OCI-LY7 (cell line): ENCODE data around the gene NEDD8.

Experiments
- EZH2phosphoT487 ChIP-seq: fragments of 200-600 bp; sonication (generic); IDR thresholded peaks from 2 replicates; pipeline ENCODE4 v1.6.1; 2018; ENCODE audit warnings: low read depth, borderline replicate concordance, mild to moderate bottlenecking, mixed run types, antibody characterized with exemption, low read length, moderate library complexity, mixed read lengths
- TF ChIP-seq, protein P1 (sequence below): fragments of 200-600 bp; sonication (generic); conservative IDR thresholded peaks from 2 replicates; pipeline ENCODE4 v1.5.1; 2014; ENCODE audit warnings: mild to moderate bottlenecking, antibody characterized with exemption, low read length, moderate library complexity, mixed read lengths

DNA sequence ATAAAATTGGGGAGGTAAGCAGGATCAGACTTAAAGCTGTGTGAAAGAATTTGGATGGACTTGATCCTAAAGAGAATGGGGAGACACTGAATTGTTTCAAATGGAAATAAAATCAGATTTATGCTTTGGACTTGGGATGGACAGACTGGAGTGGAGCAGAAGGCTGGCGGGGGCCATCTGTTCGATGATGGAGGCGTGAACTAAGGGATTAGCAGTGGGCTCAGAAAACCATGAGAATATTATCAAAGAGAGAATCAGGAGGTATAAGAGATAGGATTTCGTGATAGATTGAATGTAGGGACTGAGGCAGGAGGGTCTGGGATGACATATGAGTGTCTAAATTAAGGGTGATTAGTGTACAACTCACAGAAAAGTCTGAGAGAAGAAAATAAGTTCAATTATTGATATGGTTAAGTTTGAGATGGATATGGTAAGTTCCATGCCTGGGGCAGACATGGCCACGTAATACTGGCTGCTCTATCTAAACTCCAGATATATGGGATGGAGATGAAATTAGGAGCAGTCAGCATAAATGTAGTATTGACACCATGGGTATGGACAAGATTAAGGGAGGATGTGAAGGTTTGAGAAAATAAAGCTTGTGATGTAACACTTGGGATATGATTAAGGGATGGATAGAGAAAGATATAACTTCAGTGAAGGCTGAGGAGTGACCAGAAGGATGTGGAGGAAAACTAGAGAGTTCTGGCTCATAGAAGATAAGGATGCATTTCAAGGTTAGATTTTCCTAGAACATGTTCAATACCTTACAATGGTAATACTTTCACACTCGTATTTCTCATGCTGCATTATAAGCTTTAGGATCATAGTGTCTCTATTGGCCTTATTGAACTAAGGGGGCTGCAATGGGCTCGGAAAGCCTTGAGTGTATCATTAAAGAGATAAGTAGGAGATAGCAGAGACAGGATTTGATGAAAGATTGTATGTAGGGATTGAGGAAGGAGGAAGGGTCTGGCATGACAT is 27.7 kb downstream of the NEDD8 start:
- TF ChIP-seq, protein P1, sequence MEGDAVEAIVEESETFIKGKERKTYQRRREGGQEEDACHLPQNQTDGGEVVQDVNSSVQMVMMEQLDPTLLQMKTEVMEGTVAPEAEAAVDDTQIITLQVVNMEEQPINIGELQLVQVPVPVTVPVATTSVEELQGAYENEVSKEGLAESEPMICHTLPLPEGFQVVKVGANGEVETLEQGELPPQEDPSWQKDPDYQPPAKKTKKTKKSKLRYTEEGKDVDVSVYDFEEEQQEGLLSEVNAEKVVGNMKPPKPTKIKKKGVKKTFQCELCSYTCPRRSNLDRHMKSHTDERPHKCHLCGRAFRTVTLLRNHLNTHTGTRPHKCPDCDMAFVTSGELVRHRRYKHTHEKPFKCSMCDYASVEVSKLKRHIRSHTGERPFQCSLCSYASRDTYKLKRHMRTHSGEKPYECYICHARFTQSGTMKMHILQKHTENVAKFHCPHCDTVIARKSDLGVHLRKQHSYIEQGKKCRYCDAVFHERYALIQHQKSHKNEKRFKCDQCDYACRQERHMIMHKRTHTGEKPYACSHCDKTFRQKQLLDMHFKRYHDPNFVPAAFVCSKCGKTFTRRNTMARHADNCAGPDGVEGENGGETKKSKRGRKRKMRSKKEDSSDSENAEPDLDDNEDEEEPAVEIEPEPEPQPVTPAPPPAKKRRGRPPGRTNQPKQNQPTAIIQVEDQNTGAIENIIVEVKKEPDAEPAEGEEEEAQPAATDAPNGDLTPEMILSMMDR: no peak
- no peak for TF ChIP-seq EZH2phosphoT487
